ENCODE results near the gene ME3. TPM values are rescaled to one million over a fixed set of nuclear protein-coding genes. Genes with fewer than 3 reads are reported as not detected.

Gene ME3
- total RNA-seq, 1 donor from 2014 or later = 9.7 TPM

- H3K4me1 Mint-ChIP-seq (ENCODE audit: unreplicated experiment) = peaks cover 23% of the 10 kb centered on the region
- no peaks in the 10 kb centered on the region for H3K36me3 Mint-ChIP-seq
- no peak overlapping the region for H3K4me3 Mint-ChIP-seq
- no peaks in the 10 kb centered on the region for H3K9me3 Mint-ChIP-seq
- H3K27ac Mint-ChIP-seq = no peak overlapping the region
- TF ChIP-seq CTCF (conservative IDR thresholded peaks at IDR 0.05) = no peak
- no peaks in the 10 kb centered on the region for H3K27me3 Mint-ChIP-seq
- DNase-seq (ENCODE audit: extremely low spot score, unreplicated experiment) = no peak
Measured at GRCh38 chr11:86495351-86495750, 177.1 kb downstream of the ME3 start.

- H3K36me3 Mint-ChIP-seq = no peaks in the 10 kb centered on the region
- no peak overlapping the region for H3K4me3 Mint-ChIP-seq
- H3K27me3 Mint-ChIP-seq = peaks cover 4% of the 10 kb centered on the region
- H3K9me3 Mint-ChIP-seq = no peaks in the 10 kb centered on the region
- no peak for DNase-seq (ENCODE audit: extremely low spot score, unreplicated experiment)
- TF ChIP-seq CTCF (conservative IDR thresholded peaks at IDR 0.05) = no peak
- H3K27ac Mint-ChIP-seq = no peak overlapping the region
- peaks cover 27% of the 10 kb centered on the region for H3K4me1 Mint-ChIP-seq (ENCODE audit: unreplicated experiment)
Measured at GRCh38 chr11:86492370-86493010, 179.9 kb downstream of the ME3 start.

- DNase-seq (ENCODE audit: extremely low spot score, unreplicated experiment) = no peak
- H3K4me1 Mint-ChIP-seq (ENCODE audit: unreplicated experiment) = peaks cover 31% of the 10 kb centered on the region
- no peak for TF ChIP-seq CTCF (conservative IDR thresholded peaks at IDR 0.05)
- no peak overlapping the region for H3K4me3 Mint-ChIP-seq
- H3K27ac Mint-ChIP-seq = no peak overlapping the region
- H3K27me3 Mint-ChIP-seq = peaks cover 4% of the 10 kb centered on the region
- no peaks in the 10 kb centered on the region for H3K36me3 Mint-ChIP-seq
- no peaks in the 10 kb centered on the region for H3K9me3 Mint-ChIP-seq
Measured at GRCh38 chr11:86491027-86491426, 181.4 kb downstream of the ME3 start.

GRCh38 chr11:86490582-86490981, 181.8 kb downstream of the ME3 start:
- Mint-ChIP-seq H3K27me3 (peaks cover 4% of the 10 kb centered on the region), H3K4me1 (ENCODE audit: unreplicated experiment) (peaks cover 31% of the 10 kb centered on the region), H3K4me3 (no peak overlapping the region), H3K9me3 (no peaks in the 10 kb centered on the region), H3K36me3 (no peaks in the 10 kb centered on the region), H3K27ac (no peak overlapping the region)
- no peak for DNase-seq (ENCODE audit: extremely low spot score, unreplicated experiment)
- TF ChIP-seq CTCF (conservative IDR thresholded peaks at IDR 0.05) = no peak

- H3K9me3 Mint-ChIP-seq = no peaks in the 10 kb centered on the region
- H3K4me3 Mint-ChIP-seq = no peak overlapping the region
- H3K27me3 Mint-ChIP-seq = peaks cover 4% of the 10 kb centered on the region
- DNase-seq (ENCODE audit: extremely low spot score, unreplicated experiment) = no peak
- no peak overlapping the region for H3K27ac Mint-ChIP-seq
- H3K4me1 Mint-ChIP-seq (ENCODE audit: unreplicated experiment) = peaks cover 33% of the 10 kb centered on the region
- no peaks in the 10 kb centered on the region for H3K36me3 Mint-ChIP-seq
- no peak for TF ChIP-seq CTCF (conservative IDR thresholded peaks at IDR 0.05)
Measured at GRCh38 chr11:86489442-86489841, 183.0 kb downstream of the ME3 start.

Measured in type B pancreatic cell (in vitro differentiated cells).